ENCODE results near the gene LMOD2.

DNA sequence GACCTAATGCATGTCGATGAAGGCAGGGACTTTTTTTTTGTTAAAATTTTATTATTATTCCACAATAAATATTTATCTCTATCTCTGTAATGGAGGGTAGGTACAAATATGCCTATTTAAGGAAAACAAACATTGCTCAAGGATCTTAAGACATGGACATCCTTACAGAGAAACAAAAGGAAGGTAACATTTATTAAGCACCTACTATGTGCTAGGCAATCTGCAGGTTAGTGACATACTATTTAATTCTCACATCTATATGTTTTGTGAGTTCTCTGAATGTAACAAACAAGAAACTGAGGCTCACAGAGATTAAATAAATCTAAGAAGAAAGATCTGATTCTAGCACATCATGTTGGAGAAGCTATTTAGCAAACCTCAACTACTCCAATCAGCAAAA lies 32.1 kb downstream of the LMOD2 start:
- TF ChIP-seq, protein P1, sequence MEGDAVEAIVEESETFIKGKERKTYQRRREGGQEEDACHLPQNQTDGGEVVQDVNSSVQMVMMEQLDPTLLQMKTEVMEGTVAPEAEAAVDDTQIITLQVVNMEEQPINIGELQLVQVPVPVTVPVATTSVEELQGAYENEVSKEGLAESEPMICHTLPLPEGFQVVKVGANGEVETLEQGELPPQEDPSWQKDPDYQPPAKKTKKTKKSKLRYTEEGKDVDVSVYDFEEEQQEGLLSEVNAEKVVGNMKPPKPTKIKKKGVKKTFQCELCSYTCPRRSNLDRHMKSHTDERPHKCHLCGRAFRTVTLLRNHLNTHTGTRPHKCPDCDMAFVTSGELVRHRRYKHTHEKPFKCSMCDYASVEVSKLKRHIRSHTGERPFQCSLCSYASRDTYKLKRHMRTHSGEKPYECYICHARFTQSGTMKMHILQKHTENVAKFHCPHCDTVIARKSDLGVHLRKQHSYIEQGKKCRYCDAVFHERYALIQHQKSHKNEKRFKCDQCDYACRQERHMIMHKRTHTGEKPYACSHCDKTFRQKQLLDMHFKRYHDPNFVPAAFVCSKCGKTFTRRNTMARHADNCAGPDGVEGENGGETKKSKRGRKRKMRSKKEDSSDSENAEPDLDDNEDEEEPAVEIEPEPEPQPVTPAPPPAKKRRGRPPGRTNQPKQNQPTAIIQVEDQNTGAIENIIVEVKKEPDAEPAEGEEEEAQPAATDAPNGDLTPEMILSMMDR (IDR thresholded peaks at IDR 0.05): no peak
- TF ChIP-seq POLR2A (IDR thresholded peaks at IDR 0.05): no peak

Data from heart left ventricle (tissue), 13 donors.